HG02571 (cell line): Measurements from ENCODE around the gene C7orf57.

Experiments
- ATAC-seq: cut with Tn5 transposase; IDR thresholded peaks from one replicate; pipeline ENCODE4 v1.9.1; 2021; ENCODE audit warnings: mild to moderate bottlenecking, moderate library complexity; ENCODE audit not compliant: unreplicated experiment

C7orf57 gene

GRCh38 chr7:48084727-48085432, 49.5 kb downstream of the C7orf57 start:
- peak; percentile 53 for ATAC-seq

DNA sequence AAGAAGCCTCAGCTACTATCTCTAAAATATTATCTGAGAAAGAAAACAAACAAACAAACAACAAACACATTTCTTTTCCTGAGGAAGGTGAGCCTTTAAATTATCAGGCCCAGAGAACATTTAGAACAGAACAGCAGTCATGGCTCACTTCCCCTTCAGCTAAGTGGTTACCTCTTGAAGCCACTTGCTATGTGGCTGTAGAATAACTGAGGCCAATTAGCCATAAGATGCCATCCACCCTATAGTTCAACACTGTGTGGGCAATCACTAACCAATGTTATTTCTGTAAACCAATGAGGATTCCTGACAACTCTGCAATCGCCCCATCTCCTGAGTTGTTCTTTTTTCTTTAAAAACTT, 50.1 kb downstream of the C7orf57 start:
- no peak for ATAC-seq

DNA sequence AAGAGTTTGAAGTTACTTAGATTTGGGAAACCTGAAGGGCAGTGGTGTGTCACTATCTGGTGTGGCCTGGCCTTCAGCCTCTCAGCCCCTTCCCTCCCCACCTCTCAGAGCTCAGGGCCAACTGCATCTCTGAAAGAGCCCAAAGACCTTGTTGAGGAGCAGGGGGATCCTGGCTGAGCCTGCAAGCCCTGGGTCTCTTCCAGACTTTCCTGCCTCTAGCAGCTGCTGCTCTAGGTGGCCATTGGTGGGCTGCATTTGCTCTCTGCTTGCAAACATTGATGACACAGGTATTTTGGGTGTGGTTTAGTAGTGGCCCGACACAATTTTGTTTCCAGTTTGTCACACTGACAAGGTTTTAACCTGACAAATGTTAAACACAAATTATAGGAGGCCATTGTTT, 50.6 kb downstream of the C7orf57 start:
- no peak for ATAC-seq

- peak; percentile 12 for ATAC-seq
Measured at GRCh38 chr7:48087349-48087748, 52.0 kb downstream of the C7orf57 start.

- peak; percentile 51 for ATAC-seq
Measured at GRCh38 chr7:48088559-48089045, 53.3 kb downstream of the C7orf57 start.

DNA sequence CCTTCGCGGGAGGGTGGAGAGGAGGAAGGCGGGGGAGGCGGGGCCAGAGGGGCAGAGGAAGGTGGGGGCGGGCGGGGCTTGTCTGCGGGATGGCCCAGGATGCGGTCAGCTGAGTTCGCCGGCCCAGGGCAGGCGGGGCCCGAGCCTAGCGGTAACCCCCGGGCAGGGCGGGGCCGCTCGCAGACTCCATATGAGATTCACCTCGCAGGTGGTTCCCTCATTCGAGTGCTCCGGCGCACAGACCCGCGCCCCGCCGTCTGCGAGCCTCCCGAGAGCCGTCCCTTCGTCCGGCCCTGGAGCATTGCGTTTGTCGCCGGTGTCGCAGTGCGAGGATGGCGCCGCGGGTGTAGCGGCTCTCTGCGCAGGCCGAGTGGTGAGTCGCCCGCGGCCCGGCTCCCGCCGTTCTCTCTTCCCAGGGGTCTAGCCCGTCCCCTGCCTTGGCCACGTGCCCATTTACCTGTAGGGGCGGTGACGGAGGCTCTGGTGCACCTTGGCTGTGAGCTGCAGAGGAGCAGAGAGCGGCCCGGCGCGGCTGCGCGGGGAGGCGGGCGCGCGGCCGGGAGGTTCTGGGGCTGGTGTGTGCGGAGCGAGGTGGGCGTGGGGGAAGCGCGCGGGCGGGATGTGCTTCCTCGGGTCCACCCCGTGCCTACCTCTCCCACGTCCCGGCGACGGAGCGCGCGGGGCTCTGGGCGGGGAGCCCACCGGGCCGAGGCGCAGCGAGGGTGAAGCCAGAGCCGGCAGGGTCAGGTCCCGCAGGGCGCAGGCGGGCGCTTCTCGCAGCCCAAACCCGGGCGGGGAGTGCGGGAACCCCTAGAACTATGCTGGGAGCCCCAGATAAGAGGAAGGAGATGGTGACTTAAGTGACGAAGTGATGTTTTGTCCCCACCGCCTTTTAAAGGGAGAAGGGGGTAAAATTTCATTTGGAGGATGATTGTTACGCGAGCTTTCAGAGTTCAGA, 54.0 kb downstream of the C7orf57 start, which contains the start of gene UPP1:
UPP1 (plus strand) TSS at position 220 of the 958 bp plus-strand sequence. CDS start 5,519 bp downstream, outside the sequence.
- peak; percentile 54 for ATAC-seq

- no peak for ATAC-seq
Measured at GRCh38 chr7:48090095-48090805, 54.9 kb downstream of the C7orf57 start.

DNA sequence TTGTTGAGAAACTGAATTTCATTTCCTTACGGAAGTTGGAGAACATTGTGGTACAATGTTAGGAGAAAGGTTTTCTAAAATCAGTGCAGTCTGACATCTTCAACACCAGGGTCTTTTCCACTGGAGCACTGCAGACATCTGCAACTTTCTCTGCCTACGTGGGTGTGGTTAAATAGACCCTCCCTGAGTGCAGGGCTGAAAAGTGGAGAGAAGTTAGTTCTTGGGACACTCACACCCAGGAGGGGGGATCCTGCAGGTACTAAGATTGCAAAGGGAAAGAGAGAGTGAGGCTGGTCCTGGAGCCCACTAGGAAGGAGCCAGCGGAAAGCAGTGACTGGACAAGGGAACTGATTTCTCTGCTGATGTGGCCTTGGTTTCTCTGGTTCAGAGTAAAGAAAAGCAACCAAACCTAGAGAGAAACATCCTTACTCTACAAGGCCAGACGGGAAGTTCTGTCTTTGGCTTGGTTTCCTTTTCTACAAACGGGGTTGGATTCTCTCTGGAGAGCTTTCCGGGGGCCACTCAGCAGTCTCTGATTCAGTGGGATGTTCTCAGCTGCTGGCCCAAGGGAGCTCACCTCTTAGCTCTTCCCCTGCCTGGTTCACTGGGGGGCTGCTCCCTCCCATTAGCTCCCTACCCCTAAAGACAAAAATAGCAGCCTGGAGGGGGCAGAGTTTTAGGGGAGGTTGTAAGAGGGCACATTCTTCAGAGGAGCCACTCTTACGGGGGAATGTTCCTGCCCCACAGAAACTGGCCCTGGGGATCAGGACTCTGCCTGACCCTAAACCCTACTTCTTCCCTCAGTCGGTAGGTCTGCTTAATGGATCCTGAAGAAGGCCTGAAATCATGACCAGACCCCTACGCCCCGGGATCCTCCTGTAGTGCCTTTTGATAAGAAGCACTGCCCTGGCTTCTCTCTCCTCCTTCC, 56.4 kb downstream of the C7orf57 start:
- no peak for ATAC-seq

DNA sequence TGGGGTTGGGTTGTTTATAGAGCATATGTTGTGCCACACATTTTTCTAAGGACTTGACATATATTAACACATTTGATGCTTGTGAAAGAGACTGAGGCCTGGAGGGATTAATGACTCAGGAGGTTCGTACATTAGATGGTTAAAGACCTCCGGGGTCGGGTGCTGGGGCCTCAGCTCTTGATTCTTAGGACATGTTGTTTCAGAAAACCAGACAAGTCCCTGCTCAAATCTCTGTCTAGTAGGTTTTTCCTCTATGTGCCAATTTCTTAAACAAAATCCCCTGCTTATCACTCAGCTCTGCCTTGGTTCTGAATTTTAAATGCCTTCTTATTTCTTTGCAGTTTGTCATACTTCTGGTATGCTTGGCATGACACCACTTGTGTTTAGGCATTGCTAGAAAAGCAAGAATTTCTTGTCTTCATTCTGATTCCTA, 59.5 kb downstream of the C7orf57 start:
- ATAC-seq, result no peak

DNA sequence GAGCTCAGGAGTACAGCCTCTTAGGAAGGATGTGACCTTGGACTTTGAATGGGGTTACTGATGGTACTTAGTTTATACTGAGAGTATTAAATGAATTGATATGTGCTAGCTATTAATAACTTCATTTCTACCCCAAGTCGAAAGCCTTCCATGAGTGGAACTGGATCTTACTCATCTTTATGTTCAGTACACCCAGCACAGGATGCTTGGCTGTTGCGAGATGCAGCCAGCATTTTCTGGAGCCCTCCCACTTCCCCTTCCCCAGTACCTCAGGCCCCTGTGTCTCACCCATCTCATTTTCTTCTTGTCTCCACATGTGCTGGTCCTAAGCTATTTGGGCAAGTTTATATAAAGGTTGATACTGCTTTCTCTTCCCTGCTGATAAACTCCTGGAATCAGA, 60.9 kb downstream of the C7orf57 start:
- no peak for ATAC-seq

- no peak for ATAC-seq
Measured at GRCh38 chr7:48097521-48098231, 62.3 kb downstream of the C7orf57 start.

- no peak for ATAC-seq
Measured at GRCh38 chr7:48098846-48099245, 63.5 kb downstream of the C7orf57 start.

- ATAC-seq, result no peak
Measured at GRCh38 chr7:48099781-48100180, 64.4 kb downstream of the C7orf57 start.

- ATAC-seq, result no peak
Measured at GRCh38 chr7:48101352-48101751, 66.0 kb downstream of the C7orf57 start.

DNA sequence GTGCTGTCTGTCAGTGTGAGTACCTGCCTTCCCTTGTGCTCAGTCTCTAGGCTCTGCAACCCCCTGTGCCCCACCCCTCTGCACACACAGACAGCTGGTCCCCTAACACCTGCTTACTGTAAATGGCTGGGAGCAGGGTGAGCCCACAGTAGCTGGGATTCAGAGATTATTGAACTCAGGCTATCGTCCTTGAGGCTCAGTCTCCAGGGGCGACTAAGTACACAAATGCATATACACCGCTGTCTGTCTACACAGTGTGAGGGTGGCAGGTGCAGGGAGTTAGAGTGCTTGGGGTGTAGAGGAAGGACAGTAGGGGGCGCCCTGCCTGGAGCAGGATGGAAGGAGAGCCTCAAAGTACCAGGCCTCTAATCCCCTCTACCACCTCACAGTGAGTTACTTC, 66.6 kb downstream of the C7orf57 start:
- no peak for ATAC-seq

DNA sequence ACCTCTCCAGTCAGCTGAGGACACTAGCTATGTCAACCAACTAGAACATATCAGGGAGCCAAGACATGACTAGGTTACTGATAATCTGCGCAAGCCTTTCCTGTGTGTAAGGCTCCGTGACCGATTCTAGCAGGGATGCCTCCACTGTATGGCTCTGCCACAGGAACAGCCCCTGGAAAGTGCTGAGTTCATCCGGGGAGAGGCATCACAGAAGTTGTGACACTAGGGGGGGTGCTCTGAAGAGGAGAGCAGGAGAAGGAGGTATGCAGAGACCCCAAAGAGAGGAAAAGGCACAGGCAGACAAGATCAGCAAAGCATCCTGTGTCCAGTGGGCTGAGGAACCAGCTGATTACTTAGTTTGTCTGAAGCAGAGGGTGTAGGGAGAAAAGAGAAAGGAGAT, 67.2 kb downstream of the C7orf57 start:
- no peak for ATAC-seq

- no peak for ATAC-seq
Measured at GRCh38 chr7:48105045-48105444, 69.7 kb downstream of the C7orf57 start.

DNA sequence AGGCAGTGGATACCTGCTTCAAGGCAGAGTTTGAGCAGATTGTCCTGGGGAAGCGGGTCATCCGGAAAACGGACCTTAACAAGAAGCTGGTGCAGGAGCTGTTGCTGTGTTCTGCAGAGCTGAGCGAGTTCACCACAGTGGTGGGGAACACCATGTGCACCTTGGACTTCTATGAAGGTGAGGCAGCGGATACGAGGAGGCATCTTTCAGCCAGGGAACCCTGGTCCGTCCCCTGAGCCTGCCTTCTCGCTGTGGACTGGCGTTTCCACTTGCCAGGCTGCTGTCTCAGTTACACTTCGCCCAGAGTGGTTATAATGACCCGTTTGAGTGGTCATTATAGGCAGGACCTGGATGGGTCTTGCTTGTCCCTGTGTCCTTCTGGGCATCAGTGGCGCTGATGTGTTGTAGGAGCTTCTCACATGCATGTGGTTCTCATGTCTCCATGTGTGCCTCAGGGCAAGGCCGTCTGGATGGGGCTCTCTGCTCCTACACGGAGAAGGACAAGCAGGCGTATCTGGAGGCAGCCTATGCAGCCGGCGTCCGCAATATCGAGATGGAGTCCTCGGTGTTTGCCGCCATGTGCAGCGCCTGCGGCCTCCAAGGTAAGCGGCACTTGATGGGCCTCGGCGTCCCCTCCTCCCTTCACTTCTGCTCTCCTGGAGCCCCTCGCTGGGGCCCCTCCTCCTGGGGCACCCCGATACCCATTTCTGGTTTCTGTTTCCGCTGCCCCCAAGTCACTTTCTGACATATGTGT, 71.7 kb downstream of the C7orf57 start:
- ATAC-seq, result no peak
